T-cell (primary cell): ENCODE results near the gene MICAL3. TPM values are rescaled to one million over a fixed set of nuclear protein-coding genes. Genes with fewer than 3 reads are reported as not detected.
"Not testable (repeated sequence)": the region's sequence is repeated elsewhere in the genome, so short reads cannot be mapped to it uniquely, and the experiment has no call there.

Experiments used
- ATAC-seq, 4 experiments: fragments of 200-7000 bp in 3 of 4; fragments of 150-1000 bp in 1 of 4; cut with Tn5 transposase; replicated peaks in 1 of 4; 1 replicate in 3 of 4; 2 replicates in 1 of 4; pipeline ENCODE4 v1.10.0; 2021; ENCODE audit warnings: moderate library complexity in 3 of 4, mild to moderate bottlenecking in 2 of 4, moderate number of reproducible peaks in 1 of 4
- CTCF ChIA-PET, 2 donors: fragments of 300-600 bp; sonication (Branson Sonifier 250); formaldehyde crosslinking; loops; one replicate each; lab custom pipeline; 2022; ENCODE audit warnings: antibody characterized with exemption in 2 of 2; lab: Charles Lee
- POLR2A ChIA-PET, 2 donors: fragments of 300-600 bp; sonication (Branson Sonifier 250); formaldehyde crosslinking; loops; one replicate each; lab custom pipeline; 2022; ENCODE audit warnings: antibody characterized with exemption in 2 of 2; lab: Charles Lee
- DNase-seq, 35 experiments: peaks; one replicate each; pipeline versions ENCODE4 v3.0.0 to v3.0.0-alpha.2; 2013 to 2023
- H3K27ac ChIP-seq: one replicate; pipeline ENCODE4 v1.5.1; 2013; ENCODE audit warnings: low read length
- H3K27me3 ChIP-seq, 2 experiments: replicated peaks in 1 of 2; 1 replicate in 1 of 2; 2 replicates in 1 of 2; pipeline versions ENCODE4 v1.6.1 to v1.7.0; 2013; ENCODE audit warnings: low read length in 1 of 2, mixed read lengths in 1 of 2; ENCODE audit not compliant: control insufficient read depth in 2 of 2, insufficient read depth in 2 of 2; ENCODE audit errors: extremely low read depth in 1 of 2
- H3K36me3 ChIP-seq, 2 donors: 1 replicate in 1 of 2; 2 replicates in 1 of 2; pipeline versions ENCODE4 v1.6.1 to v1.7.0; 2013; ENCODE audit warnings: low read length in 1 of 2; ENCODE audit not compliant: control insufficient read depth in 2 of 2, insufficient read depth in 1 of 2; ENCODE audit errors: extremely low read depth in 1 of 2
- H3K4me1 ChIP-seq, 2 experiments: 1 replicate in 1 of 2; 2 replicates in 1 of 2; pipeline versions ENCODE4 v1.6.1 to v1.7.0; 2013; ENCODE audit warnings: low read length in 2 of 2, mixed read lengths in 1 of 2; ENCODE audit not compliant: insufficient read depth in 2 of 2, control insufficient read depth in 1 of 2; ENCODE audit errors: extremely low read depth in 1 of 2
- H3K4me3 ChIP-seq, 2 donors: 1 replicate in 1 of 2; 2 replicates in 1 of 2; pipeline versions ENCODE4 v1.5.1 to v1.7.0; 2013; ENCODE audit warnings: mild to moderate bottlenecking in 2 of 2, low read length in 1 of 2, moderate library complexity in 1 of 2; ENCODE audit not compliant: control insufficient read depth in 1 of 2; ENCODE audit errors: extremely low read depth in 1 of 2
- H3K9me3 ChIP-seq: 2 replicates; pipeline ENCODE4 v1.7.0; 2013
- H3K27ac Mint-ChIP-seq, 2 donors: one replicate each; pipeline ENCODE4 v1.8.0; 2020 to 2021; ENCODE audit warnings: mild to moderate bottlenecking in 2 of 2, mixed read lengths in 2 of 2
- H3K27me3 Mint-ChIP-seq, 2 donors: one replicate each; pipeline ENCODE4 v1.8.0; 2021 to 2022; ENCODE audit warnings: mixed read lengths in 2 of 2
- H3K36me3 Mint-ChIP-seq: one replicate; pipeline ENCODE4 v1.8.0; 2021; ENCODE audit warnings: mixed read lengths
- H3K4me1 Mint-ChIP-seq, 3 donors: one replicate each; pipeline ENCODE4 v1.8.0; 2020 to 2022; ENCODE audit warnings: mixed read lengths in 3 of 3, mild to moderate bottlenecking in 1 of 3
- H3K4me3 Mint-ChIP-seq, 3 donors: one replicate each; pipeline ENCODE4 v1.8.0; 2020 to 2022; ENCODE audit warnings: mild to moderate bottlenecking in 3 of 3, mixed read lengths in 3 of 3, moderate library complexity in 3 of 3
- H3K9me3 Mint-ChIP-seq, 3 donors: one replicate each; pipeline ENCODE4 v1.8.0; 2020 to 2022; ENCODE audit warnings: mixed read lengths in 3 of 3
- WGBS: methylation state at CpG from one replicate; pipeline ENCODE4 v1.1.5; 2013; ENCODE audit warnings: missing lambda C conversion rate; ENCODE audit not compliant: insufficient coverage; 5-methylcytosine and 5-hydroxymethylcytosine counted together
- total RNA-seq, 35 experiments: library from RNA in 6 of 35; stranded (reverse) in 6 of 35; fragments of 120-200 nt in 1 of 35; gene quantifications; one replicate each; pipeline versions ENCODE4 v1.2.1 to v1.2.4 and lab custom pipeline; 2013 to 2026

The MICAL3 gene
- total RNA-seq, 5 donors from 2014 or later (not counting 1 experiment from before 2014, with no cell fraction given): 19.1 to 37.5 (median 22.3) TPM

DNA sequence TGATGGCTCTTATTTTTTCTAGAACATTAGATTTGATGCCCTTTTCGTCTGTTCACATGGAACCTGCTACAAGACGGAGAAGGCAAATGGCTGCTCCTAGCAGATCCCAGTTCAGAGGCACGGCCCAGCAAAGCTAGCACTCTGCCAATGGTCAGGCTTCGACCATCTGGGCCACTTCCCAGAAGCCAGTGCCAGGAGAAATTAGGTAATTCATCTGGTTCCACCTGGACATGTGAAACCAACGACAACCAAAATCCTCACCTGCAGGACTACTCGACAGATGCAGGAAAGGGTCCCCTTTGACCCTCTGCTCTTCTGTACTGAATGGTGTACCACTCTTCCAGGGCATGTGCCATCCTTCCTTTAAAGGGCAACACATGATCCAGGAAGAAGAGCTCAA, 25.4 kb downstream of the MICAL3 start:
- Mint-ChIP-seq H3K9me3 (no peaks in the 10 kb centered on the region), H3K27ac (peak overlapping the region; percentile 77 to 84), H3K4me3 (peak overlapping the region in 1 of 3 donors; percentile 81), H3K36me3 (no peaks in the 10 kb centered on the region), H3K4me1 (peaks cover 39 to 68% (median 50%) of the 10 kb centered on the region in 3 donors), H3K27me3 (peaks cover 0 to 3% of the 10 kb centered on the region in 2 donors)
- Histone ChIP-seq H3K4me1 (peaks cover 2 to 54% of the 10 kb centered on the region in 2 experiments), H3K36me3 (no peaks in the 10 kb centered on the region), H3K9me3 (no peaks in the 10 kb centered on the region), H3K27me3 (peaks cover 0 to 13% of the 10 kb centered on the region in 2 experiments), H3K27ac (no peak overlapping the region), H3K4me3 (no peak overlapping the region)
- ChIA-PET POLR2A (no interaction called here), CTCF (no interaction called here)
- ATAC-seq (no peak), DNase-seq (no peak)
- 91% methylated on average over 6 of the region's 6 CpGs for WGBS

DNA sequence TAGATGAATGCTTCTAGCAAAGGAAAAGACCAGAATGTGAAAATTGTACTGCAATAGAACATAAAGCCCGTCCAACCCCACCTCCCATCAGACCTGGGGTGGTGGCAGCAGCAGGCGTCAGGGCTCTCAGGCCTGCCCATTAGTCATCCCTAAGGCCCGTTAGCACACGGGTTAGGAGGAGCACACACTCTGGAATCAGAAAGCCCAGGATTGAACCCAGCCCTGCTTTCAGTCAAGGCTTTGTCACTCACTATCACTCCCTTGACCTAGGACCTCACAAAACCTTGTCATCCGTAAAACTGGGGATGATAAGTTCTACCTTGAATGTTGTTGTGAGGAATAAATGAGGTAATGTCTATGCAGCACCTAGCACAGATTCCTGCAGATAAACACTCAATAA, 26.9 kb downstream of the MICAL3 start:
- DNase-seq: no peak
- Mint-ChIP-seq H3K9me3 (no peaks in the 10 kb centered on the region), H3K27me3 (no peaks in the 10 kb centered on the region), H3K4me3 (peak overlapping the region in 1 of 3 donors; percentile 62), H3K36me3 (no peaks in the 10 kb centered on the region), H3K27ac (peak overlapping the region; percentile 83 to 88), H3K4me1 (peaks cover 39 to 65% (median 50%) of the 10 kb centered on the region in 3 donors)
- ChIA-PET POLR2A (interaction anchor here in 1 of 2 donors (0.7 kb wide), 1 partner anchor 1482 kb away, joined by 3 read pairs; the partner anchor contains the start of gene CDC45), CTCF (no interaction called here)
- H3K4me1 ChIP-seq: peaks cover 2 to 51% of the 10 kb centered on the region in 2 experiments
- H3K4me3 ChIP-seq: no peak overlapping the region
- peaks cover 0 to 13% of the 10 kb centered on the region in 2 experiments for H3K27me3 ChIP-seq
- ATAC-seq: no peak
- WGBS: 88% methylated on average over 4 of the region's 5 CpGs
- peak overlapping the region; percentile 47 for H3K27ac ChIP-seq
- no peaks in the 10 kb centered on the region for H3K36me3 ChIP-seq
- no peaks in the 10 kb centered on the region for H3K9me3 ChIP-seq

GRCh38 chr22:17995256-17995655, 29.1 kb downstream of the MICAL3 start:
- CTCF ChIA-PET, DNase-seq, H3K27ac ChIP-seq, H3K36me3 Mint-ChIP-seq, H3K4me3 Mint-ChIP-seq, H3K9me3 ChIP-seq, ATAC-seq, H3K4me3 ChIP-seq, H3K9me3 Mint-ChIP-seq, H3K36me3 ChIP-seq, H3K27me3 Mint-ChIP-seq, H3K27me3 ChIP-seq: not testable (repeated sequence)
- POLR2A ChIA-PET: interaction anchor here in 1 of 2 donors (0.7 kb wide), 1 partner anchor 276 kb away, joined by 9 read pairs; no protein-coding TSS in a partner anchor
- Mint-ChIP-seq H3K4me1 (peaks cover 26 to 62% (median 40%) of the 10 kb centered on the region in 3 donors), H3K27ac (peak overlapping the region; percentile 38 to 83)
- H3K4me1 ChIP-seq: peaks cover 0 to 35% of the 10 kb centered on the region in 2 experiments
- WGBS: 96% methylated on average over 3 of the region's 6 CpGs

DNA sequence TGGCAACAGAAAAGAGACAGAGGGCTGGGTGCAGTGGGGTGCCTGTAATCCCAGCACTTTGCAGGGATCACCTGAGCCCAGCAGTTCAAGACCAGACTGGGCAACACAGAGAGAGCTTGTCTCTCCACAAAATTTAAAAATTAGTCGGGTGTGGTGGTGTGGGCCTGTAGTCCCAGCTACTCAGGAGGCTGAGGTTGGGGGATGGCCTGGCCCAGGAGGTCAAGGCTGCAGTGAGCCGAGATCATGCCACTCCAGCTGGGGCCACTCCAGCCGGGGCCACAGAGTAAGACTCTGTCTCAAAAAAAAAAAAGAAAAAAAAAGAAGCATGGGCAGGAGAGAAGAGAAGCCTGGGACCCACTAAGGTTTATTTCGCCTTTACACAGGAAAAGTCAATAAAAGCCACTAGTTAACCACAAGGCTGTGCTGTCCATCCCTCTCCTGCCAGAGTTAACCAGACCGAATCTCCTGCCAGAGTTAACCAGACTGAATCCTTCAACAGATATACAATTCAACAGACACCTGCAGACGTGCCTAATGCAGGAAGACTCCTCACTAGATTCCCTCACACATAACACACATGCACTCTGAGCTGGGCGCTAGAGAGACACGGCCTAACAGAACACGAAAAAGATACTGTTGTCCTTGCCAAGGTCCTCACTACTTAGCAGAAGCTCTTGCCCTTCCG, 29.8 kb downstream of the MICAL3 start:
- no peaks in the 10 kb centered on the region for H3K27me3 Mint-ChIP-seq
- H3K4me3 Mint-ChIP-seq: no peak overlapping the region
- no peaks in the 10 kb centered on the region for H3K9me3 Mint-ChIP-seq
- H3K4me1 Mint-ChIP-seq: peaks cover 24 to 61% (median 36%) of the 10 kb centered on the region in 3 donors
- Histone ChIP-seq H3K36me3 (no peaks in the 10 kb centered on the region), H3K9me3 (no peaks in the 10 kb centered on the region), H3K27me3 (no peaks in the 10 kb centered on the region), H3K4me1 (peaks cover 0 to 30% of the 10 kb centered on the region in 2 experiments), H3K27ac (no peak overlapping the region), H3K4me3 (no peak overlapping the region)
- WGBS: 83% methylated on average over 2 of the region's 10 CpGs
- H3K27ac Mint-ChIP-seq: peak overlapping the region; percentile 38 to 77
- ATAC-seq (no peak), DNase-seq (no peak)
- no peaks in the 10 kb centered on the region for H3K36me3 Mint-ChIP-seq
- POLR2A ChIA-PET: no interaction called here
- CTCF ChIA-PET: no interaction called here

DNA sequence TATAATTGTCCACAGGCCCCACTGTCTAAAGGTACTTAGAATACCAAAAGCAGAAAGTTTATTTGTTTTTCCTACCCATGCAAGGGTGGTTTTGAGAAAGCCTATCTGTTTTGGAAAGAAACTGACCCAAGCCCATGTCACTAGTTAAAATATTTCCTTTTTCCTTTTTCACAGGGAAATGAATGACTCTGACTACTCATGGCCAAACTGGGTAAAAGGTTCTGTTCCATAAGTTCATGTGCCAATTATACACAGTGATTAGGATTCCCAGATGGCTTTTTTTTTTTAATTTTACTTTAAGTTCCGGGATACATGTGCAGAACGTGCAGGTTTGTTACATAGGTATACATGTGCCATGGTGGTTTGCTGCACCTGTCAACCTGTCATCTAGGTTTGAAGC, 31.4 kb downstream of the MICAL3 start:
- H3K4me3 ChIP-seq, H3K9me3 Mint-ChIP-seq, H3K27ac ChIP-seq, H3K36me3 ChIP-seq, POLR2A ChIA-PET, DNase-seq, H3K36me3 Mint-ChIP-seq, ATAC-seq, H3K9me3 ChIP-seq, H3K27me3 Mint-ChIP-seq, H3K27ac Mint-ChIP-seq, H3K4me3 Mint-ChIP-seq, H3K27me3 ChIP-seq: not testable (repeated sequence)
- WGBS: no CpG with 5 or more reads among the region's 2 CpGs
- H3K4me1 Mint-ChIP-seq: peaks cover 24 to 59% (median 37%) of the 10 kb centered on the region in 3 donors
- H3K4me1 ChIP-seq: peaks cover 0 to 25% of the 10 kb centered on the region in 2 experiments
- CTCF ChIA-PET: interaction anchor here in 1 of 2 donors (0.5 kb wide), 1 partner anchor 487 kb away, joined by 4 read pairs; no protein-coding TSS in a partner anchor

DNA sequence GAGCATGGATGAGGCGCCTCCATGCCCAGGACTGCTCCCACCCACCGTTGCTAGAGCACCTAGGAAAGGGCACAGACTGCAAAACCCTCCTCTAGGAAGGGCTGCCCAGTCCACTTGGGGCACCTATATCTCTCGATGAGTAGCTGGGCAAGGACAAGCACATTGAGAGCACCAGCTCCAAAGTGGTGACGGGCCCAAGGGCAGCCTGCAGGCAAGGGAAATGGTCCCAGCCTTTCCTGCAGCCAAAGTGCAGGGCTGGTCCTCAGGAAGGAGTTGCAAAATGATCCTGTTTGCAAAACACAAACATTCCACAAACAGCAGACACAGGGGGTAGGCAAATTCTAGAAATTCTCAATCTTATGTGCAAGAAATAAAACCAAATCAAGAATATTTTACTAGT, 32.4 kb downstream of the MICAL3 start:
- ATAC-seq, H3K27ac ChIP-seq, CTCF ChIA-PET, H3K27me3 Mint-ChIP-seq, DNase-seq, H3K36me3 ChIP-seq, H3K9me3 ChIP-seq, H3K27me3 ChIP-seq, H3K4me3 ChIP-seq, POLR2A ChIA-PET, H3K9me3 Mint-ChIP-seq, H3K36me3 Mint-ChIP-seq, H3K4me3 Mint-ChIP-seq: not testable (repeated sequence)
- Mint-ChIP-seq H3K4me1 (peaks cover 14 to 58% (median 32%) of the 10 kb centered on the region in 3 donors), H3K27ac (peak overlapping the region in 1 of 2 donors; percentile 3)
- H3K4me1 ChIP-seq: peaks cover 0 to 17% of the 10 kb centered on the region in 2 experiments
- 93% methylated on average over 4 of the region's 4 CpGs for WGBS
